Gastroesophageal sphincter (tissue), 3 donors: ENCODE results near the gene BMP7.

Experiments used
- EP300 ChIP-seq: sonication (generic); formaldehyde crosslinking; IDR thresholded peaks from one replicate; pipeline ENCODE4 v1.6.1; 2017; ENCODE audit warnings: antibody characterized with exemption, mild to moderate bottlenecking
- POLR2A ChIP-seq, 2 donors: fragments of 450-650 bp; IDR thresholded peaks; one replicate each; pipeline ENCODE4 v1.6.1; 2017; ENCODE audit warnings: antibody characterized with exemption in 2 of 2, mild to moderate bottlenecking in 2 of 2, moderate library complexity in 1 of 2
- POLR2AphosphoS5 ChIP-seq: sonication (generic); formaldehyde crosslinking; IDR thresholded peaks from one replicate; pipeline ENCODE4 v1.6.1; 2017; ENCODE audit warnings: antibody characterized with exemption
- TF ChIP-seq, protein P1 (sequence below), 4 experiments: fragments of 200-600 bp in 2 of 4; fragments of 450-650 bp in 2 of 4; sonication (generic) in 1 of 4; IDR thresholded peaks; one replicate each; pipeline ENCODE4 v1.5.1; 2017 to 2019; ENCODE audit warnings: antibody characterized with exemption in 4 of 4, mild to moderate bottlenecking in 2 of 4, moderate library complexity in 2 of 4

DNA sequence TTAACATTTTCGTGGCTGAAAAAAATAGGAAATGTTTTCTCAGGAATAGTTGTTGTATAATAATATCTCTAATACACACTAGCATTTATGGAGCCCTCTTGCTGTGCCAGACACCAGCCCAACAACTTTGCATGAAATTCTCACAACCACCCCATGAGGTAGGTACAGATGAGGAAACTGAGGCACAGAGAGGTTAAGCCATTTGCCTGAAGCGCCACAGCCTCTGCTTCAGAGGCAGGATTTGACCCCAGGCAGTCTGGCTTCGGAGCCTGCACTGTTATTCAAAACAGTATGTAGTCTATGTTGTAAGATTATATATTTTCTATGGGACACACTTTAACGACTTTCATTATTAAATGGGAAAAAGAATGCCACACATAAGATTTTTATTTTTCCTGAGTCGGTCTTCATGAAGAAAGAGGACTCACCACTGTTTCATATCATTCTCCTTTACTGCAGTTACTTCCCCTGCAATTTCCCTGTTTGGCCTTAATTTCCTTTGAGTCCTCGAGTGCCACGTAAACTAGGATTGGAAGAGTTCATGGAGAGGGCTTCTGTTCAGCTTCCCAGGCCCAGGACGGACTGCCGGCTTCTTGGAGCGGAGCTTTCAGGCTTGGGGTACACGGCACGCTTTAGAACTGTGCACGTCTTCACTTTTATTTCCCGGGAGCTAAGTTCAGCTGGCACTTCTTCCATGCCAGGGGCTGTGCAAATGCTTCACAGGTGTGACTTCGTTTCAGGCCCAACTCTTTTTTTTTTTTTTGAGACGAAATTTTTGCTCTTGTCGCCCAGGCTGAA, 128.0 kb downstream of the BMP7 start:
- TF ChIP-seq, protein P1, sequence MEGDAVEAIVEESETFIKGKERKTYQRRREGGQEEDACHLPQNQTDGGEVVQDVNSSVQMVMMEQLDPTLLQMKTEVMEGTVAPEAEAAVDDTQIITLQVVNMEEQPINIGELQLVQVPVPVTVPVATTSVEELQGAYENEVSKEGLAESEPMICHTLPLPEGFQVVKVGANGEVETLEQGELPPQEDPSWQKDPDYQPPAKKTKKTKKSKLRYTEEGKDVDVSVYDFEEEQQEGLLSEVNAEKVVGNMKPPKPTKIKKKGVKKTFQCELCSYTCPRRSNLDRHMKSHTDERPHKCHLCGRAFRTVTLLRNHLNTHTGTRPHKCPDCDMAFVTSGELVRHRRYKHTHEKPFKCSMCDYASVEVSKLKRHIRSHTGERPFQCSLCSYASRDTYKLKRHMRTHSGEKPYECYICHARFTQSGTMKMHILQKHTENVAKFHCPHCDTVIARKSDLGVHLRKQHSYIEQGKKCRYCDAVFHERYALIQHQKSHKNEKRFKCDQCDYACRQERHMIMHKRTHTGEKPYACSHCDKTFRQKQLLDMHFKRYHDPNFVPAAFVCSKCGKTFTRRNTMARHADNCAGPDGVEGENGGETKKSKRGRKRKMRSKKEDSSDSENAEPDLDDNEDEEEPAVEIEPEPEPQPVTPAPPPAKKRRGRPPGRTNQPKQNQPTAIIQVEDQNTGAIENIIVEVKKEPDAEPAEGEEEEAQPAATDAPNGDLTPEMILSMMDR (IDR thresholded peaks at IDR 0.05) = no peak
- TF ChIP-seq POLR2A (IDR thresholded peaks at IDR 0.05) (no peak), EP300 (no peak), POLR2AphosphoS5 (no peak)
